Neural crest cell (in vitro differentiated cells): ENCODE data around the gene SPATS2L. TPM values are rescaled to one million over a fixed set of nuclear protein-coding genes. Genes with fewer than 3 reads are reported as not detected.

Experiments
- DNase-seq: peaks from one replicate; pipeline ENCODE4 v3.0.0; 2021; ENCODE audit warnings: low read depth, mixed read lengths, low spot score
- H3K27ac Mint-ChIP-seq: one replicate; pipeline ENCODE4 v1.8.0; 2021; ENCODE audit warnings: mild to moderate bottlenecking, mixed read lengths; ENCODE audit not compliant: unreplicated experiment
- H3K27me3 Mint-ChIP-seq: 2 replicates; pipeline ENCODE4 v1.8.0; 2021; ENCODE audit warnings: low read depth, mild to moderate bottlenecking, mixed read lengths
- H3K36me3 Mint-ChIP-seq: 2 replicates; pipeline ENCODE4 v1.8.0; 2021; ENCODE audit warnings: low read depth, mild to moderate bottlenecking, mixed read lengths
- H3K4me1 Mint-ChIP-seq: 2 replicates; pipeline ENCODE4 v1.8.0; 2021; ENCODE audit warnings: mixed read lengths
- H3K4me3 Mint-ChIP-seq: one replicate; pipeline ENCODE4 v1.8.0; 2021; ENCODE audit warnings: mild to moderate bottlenecking, mixed read lengths
- H3K9me3 Mint-ChIP-seq: 2 replicates; pipeline ENCODE4 v1.8.0; 2021; ENCODE audit warnings: mixed read lengths
- total RNA-seq: library from RNA; stranded (reverse); gene quantifications from 2 replicates; pipeline ENCODE4 v1.2.1, GENCODE V29; 2021
- TF ChIP-seq, protein P1 (sequence below): fragments of 200-600 bp; sonication (generic); conservative IDR thresholded peaks from 2 replicates; pipeline ENCODE4 v1.5.0; 2021; ENCODE audit warnings: antibody characterized with exemption, mild to moderate bottlenecking

The SPATS2L gene
- total RNA-seq, 1 donor from 2014 or later = 24.9 TPM

DNA sequence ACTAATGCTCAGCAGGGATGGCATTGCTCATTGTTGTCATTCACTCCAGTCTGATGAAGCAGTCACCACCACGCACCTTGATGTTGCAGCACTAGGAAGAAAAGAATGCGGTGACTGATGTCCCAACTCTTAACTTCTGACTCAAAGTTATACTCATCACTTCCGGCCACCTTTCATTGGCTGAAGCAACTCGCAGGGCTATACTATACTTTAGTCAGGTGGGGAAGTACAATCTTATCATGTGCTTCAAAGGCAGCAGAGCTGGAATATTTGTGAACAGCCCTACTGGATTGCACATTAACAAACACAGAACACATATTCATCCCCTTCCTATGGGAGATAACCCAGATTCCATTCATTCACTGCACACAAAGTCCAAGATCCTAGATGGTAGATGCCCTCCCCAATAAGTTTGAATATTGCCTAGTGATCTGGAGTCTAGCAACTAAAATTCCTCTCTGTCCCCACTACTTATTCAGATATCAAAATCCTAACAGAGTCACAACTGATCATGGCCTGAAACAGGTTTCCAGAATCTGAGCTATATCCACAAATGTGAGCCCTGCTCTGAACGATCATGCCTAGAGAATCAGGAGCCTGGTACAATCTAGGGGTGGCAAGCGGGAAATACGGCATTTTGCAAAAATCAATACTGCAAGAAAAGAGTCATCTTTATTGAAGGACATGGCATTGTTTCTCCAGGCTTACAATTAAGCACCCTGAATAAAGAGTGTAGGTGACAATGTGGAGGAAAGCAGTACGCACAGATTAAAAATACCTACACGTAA, 3.4 kb upstream of the SPATS2L start:
- DNase-seq = no peak
- TF ChIP-seq, protein P1, sequence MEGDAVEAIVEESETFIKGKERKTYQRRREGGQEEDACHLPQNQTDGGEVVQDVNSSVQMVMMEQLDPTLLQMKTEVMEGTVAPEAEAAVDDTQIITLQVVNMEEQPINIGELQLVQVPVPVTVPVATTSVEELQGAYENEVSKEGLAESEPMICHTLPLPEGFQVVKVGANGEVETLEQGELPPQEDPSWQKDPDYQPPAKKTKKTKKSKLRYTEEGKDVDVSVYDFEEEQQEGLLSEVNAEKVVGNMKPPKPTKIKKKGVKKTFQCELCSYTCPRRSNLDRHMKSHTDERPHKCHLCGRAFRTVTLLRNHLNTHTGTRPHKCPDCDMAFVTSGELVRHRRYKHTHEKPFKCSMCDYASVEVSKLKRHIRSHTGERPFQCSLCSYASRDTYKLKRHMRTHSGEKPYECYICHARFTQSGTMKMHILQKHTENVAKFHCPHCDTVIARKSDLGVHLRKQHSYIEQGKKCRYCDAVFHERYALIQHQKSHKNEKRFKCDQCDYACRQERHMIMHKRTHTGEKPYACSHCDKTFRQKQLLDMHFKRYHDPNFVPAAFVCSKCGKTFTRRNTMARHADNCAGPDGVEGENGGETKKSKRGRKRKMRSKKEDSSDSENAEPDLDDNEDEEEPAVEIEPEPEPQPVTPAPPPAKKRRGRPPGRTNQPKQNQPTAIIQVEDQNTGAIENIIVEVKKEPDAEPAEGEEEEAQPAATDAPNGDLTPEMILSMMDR = no peak
- Mint-ChIP-seq H3K27me3 (no peaks in the 10 kb centered on the region), H3K36me3 (no peaks in the 10 kb centered on the region), H3K27ac (no peak overlapping the region), H3K9me3 (no peaks in the 10 kb centered on the region), H3K4me1 (peaks cover 28% of the 10 kb centered on the region), H3K4me3 (peak overlapping the region; percentile 6)

DNA sequence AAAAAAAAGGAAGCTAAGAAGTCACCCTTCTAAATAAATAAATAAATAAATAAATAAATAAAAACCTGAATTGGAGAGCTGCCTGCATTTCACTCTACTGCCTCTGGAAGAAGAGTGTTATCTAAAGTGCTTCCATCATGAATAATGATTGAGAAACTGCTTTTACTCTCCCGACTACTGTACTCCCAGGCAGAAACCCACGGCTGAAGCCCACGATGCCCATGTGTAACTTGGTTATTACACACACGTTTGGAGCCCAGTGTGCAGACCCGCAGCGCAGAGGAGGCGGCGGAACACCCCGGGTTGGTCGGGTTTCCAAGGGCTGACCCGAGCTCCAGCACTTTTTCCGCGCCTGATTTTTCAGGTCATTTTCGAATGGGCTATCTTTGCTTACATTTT, 697 bp upstream of the SPATS2L start:
- Mint-ChIP-seq H3K27ac (peak overlapping the region; percentile 97), H3K9me3 (no peaks in the 10 kb centered on the region), H3K36me3 (no peaks in the 10 kb centered on the region), H3K27me3 (no peaks in the 10 kb centered on the region), H3K4me3 (peak overlapping the region; percentile 94), H3K4me1 (peaks cover 43% of the 10 kb centered on the region)
- DNase-seq = peak; percentile 35
- TF ChIP-seq, protein P1 = peak; percentile 49

DNA sequence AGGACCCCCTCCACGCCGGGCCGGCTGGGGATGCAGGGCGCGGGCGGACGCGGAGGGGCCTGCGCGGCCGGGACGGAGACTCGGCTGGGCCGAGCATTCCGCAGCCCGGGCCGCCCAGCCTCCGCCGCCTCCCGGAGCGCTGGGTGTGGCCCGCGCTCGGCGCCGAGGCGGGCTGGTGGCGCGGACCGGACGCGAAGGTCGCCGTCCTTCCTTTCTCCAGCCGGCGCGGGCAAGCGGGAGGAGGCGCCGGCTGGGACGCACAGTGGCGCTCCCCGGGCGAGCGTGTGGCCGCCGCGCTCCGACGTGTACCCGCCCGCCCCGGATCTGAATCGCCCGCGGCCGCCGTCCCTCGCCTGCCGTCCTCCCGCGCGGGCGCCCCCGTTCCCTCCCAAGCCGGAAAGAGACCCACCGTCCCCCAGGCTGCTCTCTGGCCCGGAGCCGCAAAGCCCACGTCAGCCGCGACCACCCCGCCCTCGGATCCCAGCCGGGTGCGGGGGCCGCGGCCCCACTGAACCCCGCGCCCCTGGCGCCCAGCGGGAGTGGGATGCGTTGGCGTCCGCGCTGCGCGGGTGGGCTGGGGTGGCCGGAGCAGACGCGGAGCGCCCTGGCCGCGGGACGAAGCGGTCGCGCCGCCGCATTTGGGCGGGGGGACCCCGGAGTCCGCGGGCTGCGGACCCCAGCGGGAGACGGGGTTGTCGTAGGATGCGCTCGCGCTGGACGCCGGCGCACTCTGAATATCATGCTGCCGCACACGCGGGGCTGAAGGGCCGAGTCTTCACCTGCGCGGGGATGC, 634 bp downstream of the SPATS2L start:
- peak; percentile 35 for DNase-seq
- no peaks in the 10 kb centered on the region for H3K27me3 Mint-ChIP-seq
- H3K4me1 Mint-ChIP-seq = peaks cover 43% of the 10 kb centered on the region
- no peaks in the 10 kb centered on the region for H3K36me3 Mint-ChIP-seq
- no peaks in the 10 kb centered on the region for H3K9me3 Mint-ChIP-seq
- TF ChIP-seq, protein P1 = no peak
- H3K27ac Mint-ChIP-seq = no peak overlapping the region
- H3K4me3 Mint-ChIP-seq = peak overlapping the region; percentile 90

- DNase-seq = no peak
- H3K36me3 Mint-ChIP-seq = no peaks in the 10 kb centered on the region
- no peaks in the 10 kb centered on the region for H3K9me3 Mint-ChIP-seq
- no peaks in the 10 kb centered on the region for H3K27me3 Mint-ChIP-seq
- peak overlapping the region; percentile 90 for H3K4me3 Mint-ChIP-seq
- peaks cover 43% of the 10 kb centered on the region for H3K4me1 Mint-ChIP-seq
- TF ChIP-seq, protein P1 = no peak
- H3K27ac Mint-ChIP-seq = no peak overlapping the region
Measured at GRCh38 chr2:200307724-200308545, 1.4 kb downstream of the SPATS2L start.
